ENCODE measurements around the gene CAPN12.

Gene CAPN12

GRCh38 chr19:38725469-38726283, 18.6 kb downstream of the CAPN12 start:
- DNase-seq (ENCODE audit: low spot score), result no peak

GRCh38 chr19:38723990-38724854, 20.1 kb downstream of the CAPN12 start:
- no peak for DNase-seq (ENCODE audit: low spot score)

GRCh38 chr19:38723606-38723965, 20.7 kb downstream of the CAPN12 start:
- no peak for DNase-seq (ENCODE audit: low spot score)

- DNase-seq (ENCODE audit: low spot score), result no peak
Observed at GRCh38 chr19:38722947-38723605, 21.2 kb downstream of the CAPN12 start.

GRCh38 chr19:38721979-38722773, 22.1 kb downstream of the CAPN12 start:
- no peak for DNase-seq (ENCODE audit: low spot score)

- no peak for DNase-seq (ENCODE audit: low spot score)
Observed at GRCh38 chr19:38721496-38721895, 22.8 kb downstream of the CAPN12 start.

GRCh38 chr19:38720559-38721236, 23.6 kb downstream of the CAPN12 start:
- no peak for DNase-seq (ENCODE audit: low spot score)

- DNase-seq (ENCODE audit: low spot score), result no peak
Observed at GRCh38 chr19:38719761-38720558, 24.3 kb downstream of the CAPN12 start.

GRCh38 chr19:38718747-38719543, 25.3 kb downstream of the CAPN12 start:
- peak; percentile 52 for DNase-seq (ENCODE audit: low spot score)

- DNase-seq (ENCODE audit: low spot score), result no peak
Observed at GRCh38 chr19:38717855-38718254, 26.4 kb downstream of the CAPN12 start.

- no peak for DNase-seq (ENCODE audit: low spot score)
Observed at GRCh38 chr19:38717051-38717450, 27.2 kb downstream of the CAPN12 start.

GRCh38 chr19:38715555-38715954, 28.7 kb downstream of the CAPN12 start:
- DNase-seq (ENCODE audit: low spot score), result no peak

GRCh38 chr19:38714354-38714778, 29.9 kb downstream of the CAPN12 start:
- no peak for DNase-seq (ENCODE audit: low spot score)

- no peak for DNase-seq (ENCODE audit: low spot score)
Observed at GRCh38 chr19:38713865-38714264, 30.4 kb downstream of the CAPN12 start.

- DNase-seq (ENCODE audit: low spot score), result peak; percentile 55
Observed at GRCh38 chr19:38713227-38713649, 31.0 kb downstream of the CAPN12 start.

- DNase-seq (ENCODE audit: low spot score), result no peak
Observed at GRCh38 chr19:38712161-38712748, 32.0 kb downstream of the CAPN12 start.

GRCh38 chr19:38711726-38712153, 32.5 kb downstream of the CAPN12 start:
- DNase-seq (ENCODE audit: low spot score), result peak; percentile 96

GRCh38 chr19:38710928-38711725, 33.1 kb downstream of the CAPN12 start:
- DNase-seq (ENCODE audit: low spot score), result no peak

Measured in AG08396 (cell line).